Astrocyte (in vitro differentiated cells and primary cell): ENCODE results near the gene IQCK.

Experiments used
- CTCF ChIP-seq: IDR thresholded peaks from 2 replicates; pipeline ENCODE4 v1.5.1; 2011; ENCODE audit warnings: low read depth, mild to moderate bottlenecking, inconsistent platforms, low read length, moderate library complexity; ENCODE audit not compliant: insufficient read depth
- EZH2 ChIP-seq: IDR thresholded peaks from 2 replicates; pipeline ENCODE4 v1.6.1; 2012; ENCODE audit warnings: mild to moderate bottlenecking, low read length, inconsistent platforms; ENCODE audit not compliant: insufficient read depth

GRCh38 chr16:19745286-19746010 lies 27.4 kb downstream of the IQCK start:
- no peak for TF ChIP-seq CTCF
- no peak for TF ChIP-seq EZH2
